Kasumi-1 (cell line): ENCODE measurements around the gene TSPAN1.

Source experiments
- DNase-seq, 2 experiments: peaks; one replicate each; lab custom pipeline; 2025; lab: John Stamatoyannopoulos, UW

TSPAN1 gene

GRCh38 chr1:46174448-46175231 is at the start of gene TSPAN1:
TSS of gene TSPAN1 (plus strand) at chr1:46175087. CDS start at chr1:46181108, 6,021 bp downstream.
- no peak for DNase-seq

- no peak for DNase-seq
These were observed 46.5 kb upstream of the TSPAN1 start for GRCh38 chr1:46128344-46128743.

- DNase-seq: no peak
These were observed 44.8 kb upstream of the TSPAN1 start for GRCh38 chr1:46130121-46130520.

- no peak for DNase-seq
These were observed 44.3 kb upstream of the TSPAN1 start for GRCh38 chr1:46130606-46131005.

- DNase-seq: no peak
These were observed 43.8 kb upstream of the TSPAN1 start for GRCh38 chr1:46131093-46131492.

- peak; percentile 23 to 42 for DNase-seq
These were observed 43.0 kb upstream of the TSPAN1 start for GRCh38 chr1:46131712-46132528.

GRCh38 chr1:46132529-46133180 is 42.2 kb upstream of the TSPAN1 start, which contains the start of gene PIK3R3:
TSS of gene PIK3R3 (minus strand) at chr1:46132629. CDS start at chr1:46131952, 677 bp downstream.
- DNase-seq: peak; percentile 97

GRCh38 chr1:46133181-46133658 is 41.7 kb upstream of the TSPAN1 start:
- DNase-seq: peak; percentile 74 to 82

- DNase-seq: no peak
These were observed 41.0 kb upstream of the TSPAN1 start for GRCh38 chr1:46133781-46134350.

- no peak for DNase-seq
These were observed 40.1 kb upstream of the TSPAN1 start for GRCh38 chr1:46134660-46135331.

GRCh38 chr1:46136711-46137110 is 38.2 kb upstream of the TSPAN1 start:
- no peak for DNase-seq

GRCh38 chr1:46137916-46138315 is 37.0 kb upstream of the TSPAN1 start:
- DNase-seq: no peak

- DNase-seq: no peak
These were observed 26.6 kb upstream of the TSPAN1 start for GRCh38 chr1:46148318-46148717.

- no peak for DNase-seq
These were observed 24.8 kb upstream of the TSPAN1 start for GRCh38 chr1:46150085-46150484.

- no peak for DNase-seq
These were observed 22.9 kb upstream of the TSPAN1 start for GRCh38 chr1:46152016-46152415.

- DNase-seq: no peak
These were observed 21.7 kb upstream of the TSPAN1 start for GRCh38 chr1:46153228-46153627.

- DNase-seq: no peak
These were observed 21.2 kb upstream of the TSPAN1 start for GRCh38 chr1:46153732-46154131.

GRCh38 chr1:46157916-46158311 is 17.0 kb upstream of the TSPAN1 start:
- DNase-seq: no peak

GRCh38 chr1:46158312-46159281 is 16.3 kb upstream of the TSPAN1 start:
- DNase-seq: no peak

- DNase-seq: no peak
These were observed 15.4 kb upstream of the TSPAN1 start for GRCh38 chr1:46159516-46159915.
